ENCODE results near the gene RRAGC.
A peak's percentile ranks its signal among the peaks of the same experiment; 100 is the strongest.

Gene RRAGC

GRCh38 chr1:38859561-38860453 lies at the start of gene RRAGC:
Gene RRAGC, minus strand, starts transcription at chr1:38859772. Its CDS starts 126 bp downstream, at chr1:38859646.
- DNase-seq (ENCODE audit: low read depth) = peak; percentile 97

GRCh38 chr1:38908821-38909220 lies 49.2 kb upstream of the RRAGC start:
- no peak for DNase-seq (ENCODE audit: low read depth)

- no peak for DNase-seq (ENCODE audit: low read depth)
These were observed 46.4 kb upstream of the RRAGC start for GRCh38 chr1:38905985-38906384.

GRCh38 chr1:38899560-38899959 lies 40.0 kb upstream of the RRAGC start:
- DNase-seq (ENCODE audit: low read depth) = no peak

- DNase-seq (ENCODE audit: low read depth) = no peak
These were observed 39.2 kb upstream of the RRAGC start for GRCh38 chr1:38898653-38899230.

- DNase-seq (ENCODE audit: low read depth) = no peak
These were observed 36.6 kb upstream of the RRAGC start for GRCh38 chr1:38896169-38896568.

GRCh38 chr1:38892976-38893375 lies 33.4 kb upstream of the RRAGC start:
- no peak for DNase-seq (ENCODE audit: low read depth)

DNA sequence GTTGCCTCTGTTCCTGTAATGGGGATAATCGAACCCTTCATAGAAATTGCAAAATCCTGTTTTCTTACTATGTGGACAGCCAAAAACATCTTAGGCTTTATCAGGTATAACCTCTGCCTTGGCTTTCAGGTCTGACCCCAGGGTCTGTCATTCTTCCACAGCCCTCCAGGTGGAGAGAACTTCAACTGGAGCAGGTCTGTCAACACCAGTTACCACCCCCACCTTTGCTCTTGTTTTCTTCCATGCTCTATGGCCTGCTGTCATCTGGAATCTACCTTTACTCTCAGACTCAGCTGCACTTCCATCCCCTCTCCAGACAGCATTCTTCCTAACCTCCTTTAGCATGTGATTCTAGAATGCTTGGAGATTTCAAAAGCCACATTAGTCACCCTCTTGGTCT lies 32.2 kb upstream of the RRAGC start:
- DNase-seq (ENCODE audit: low read depth) = no peak

- DNase-seq (ENCODE audit: low read depth) = no peak
These were observed 30.0 kb upstream of the RRAGC start for GRCh38 chr1:38889589-38889988.

- no peak for DNase-seq (ENCODE audit: low read depth)
These were observed 29.1 kb upstream of the RRAGC start for GRCh38 chr1:38888423-38889333.

DNA sequence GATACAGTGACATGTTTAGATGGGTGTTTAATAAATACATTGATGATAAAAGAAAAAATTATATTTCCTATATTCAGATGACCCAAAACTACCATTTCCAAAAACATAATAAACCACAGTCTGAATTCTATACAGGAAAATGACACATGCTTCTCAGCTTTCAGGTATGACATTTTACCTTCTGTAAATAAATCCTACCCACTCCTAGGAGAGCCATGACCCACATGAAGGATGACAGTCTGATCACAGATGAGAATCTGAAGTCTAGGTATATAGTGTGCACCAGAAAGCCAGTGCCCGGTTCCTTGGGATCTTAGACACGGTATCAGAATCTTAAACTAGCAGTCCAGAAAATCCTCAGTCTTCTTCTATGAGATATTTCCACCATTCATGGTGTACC lies 25.5 kb upstream of the RRAGC start:
- DNase-seq (ENCODE audit: low read depth) = no peak

DNA sequence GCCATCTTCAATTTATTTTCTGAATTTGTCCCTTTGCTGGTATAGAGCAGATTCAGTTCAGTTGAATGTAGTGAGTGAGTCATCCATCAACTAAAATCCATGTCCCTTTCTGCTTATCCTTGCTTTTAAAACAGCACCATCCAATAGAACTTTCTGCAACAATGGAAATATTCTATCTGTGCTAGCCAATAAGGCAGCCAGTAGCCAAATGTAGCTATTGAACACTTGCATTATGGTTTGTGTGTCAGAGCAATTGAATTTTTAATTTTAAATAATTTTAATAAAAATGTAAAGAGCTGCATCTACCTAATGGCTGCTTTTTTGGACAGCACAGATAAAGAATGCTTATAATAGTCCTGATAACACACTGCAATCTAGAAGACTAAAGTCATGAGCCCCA lies 21.9 kb upstream of the RRAGC start, which contains the start of gene GJA9:
Gene GJA9, minus strand, starts transcription at position 101 of the 400 bp plus-strand sequence. CDS start 5,489 bp downstream, outside the sequence.
- no peak for DNase-seq (ENCODE audit: low read depth)

DNA sequence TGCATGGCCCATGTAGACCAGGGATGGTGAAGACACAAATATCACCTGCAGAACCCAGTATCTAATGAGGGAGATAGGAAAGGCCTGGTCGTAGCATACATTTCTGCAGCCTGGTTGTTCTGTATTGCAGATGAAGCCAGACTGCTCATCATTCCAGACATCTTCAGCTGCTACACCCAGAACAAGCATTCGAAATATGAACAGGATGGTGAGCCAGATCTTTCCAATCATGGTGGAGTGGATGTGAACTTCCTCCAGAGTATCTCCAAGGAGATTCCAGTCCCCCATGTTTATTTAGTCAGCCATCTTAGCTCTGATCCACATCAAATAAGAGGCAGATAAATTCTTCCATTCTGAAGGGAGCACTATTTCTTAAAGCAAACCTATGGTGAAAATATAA lies 16.2 kb upstream of the RRAGC start:
- no peak for DNase-seq (ENCODE audit: low read depth)

GRCh38 chr1:38873027-38873969 lies 13.7 kb upstream of the RRAGC start, which contains the start of gene MYCBP:
Gene MYCBP, minus strand, starts transcription at chr1:38873348. Its CDS starts 43 bp downstream, at chr1:38873305.
- DNase-seq (ENCODE audit: low read depth) = peak; percentile 93

- peak; percentile 5 for DNase-seq (ENCODE audit: low read depth)
These were observed 12.9 kb upstream of the RRAGC start for GRCh38 chr1:38872401-38873026.

DNA sequence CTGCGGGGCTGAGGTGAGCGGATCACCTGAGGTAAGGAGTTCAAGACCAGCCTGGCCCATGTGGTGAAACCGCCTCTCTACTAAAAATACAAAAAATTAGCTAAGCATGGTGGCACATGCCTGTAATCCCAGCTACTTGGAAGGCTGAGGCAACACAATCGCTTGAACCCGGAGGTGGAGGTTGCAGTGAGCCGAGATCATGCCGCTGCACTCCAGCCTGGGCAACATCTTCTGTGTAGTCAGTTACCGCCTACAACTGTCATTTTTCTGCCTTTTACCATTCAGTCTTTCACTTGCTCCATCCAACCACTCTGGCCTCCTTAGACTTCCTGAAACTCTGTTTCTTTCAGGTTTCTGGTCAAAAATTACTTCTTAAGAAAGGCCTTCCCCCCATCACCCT lies 11.4 kb upstream of the RRAGC start:
- no peak for DNase-seq (ENCODE audit: low read depth)

- no peak for DNase-seq (ENCODE audit: low read depth)
These were observed 7.6 kb upstream of the RRAGC start for GRCh38 chr1:38867208-38867607.

DNA sequence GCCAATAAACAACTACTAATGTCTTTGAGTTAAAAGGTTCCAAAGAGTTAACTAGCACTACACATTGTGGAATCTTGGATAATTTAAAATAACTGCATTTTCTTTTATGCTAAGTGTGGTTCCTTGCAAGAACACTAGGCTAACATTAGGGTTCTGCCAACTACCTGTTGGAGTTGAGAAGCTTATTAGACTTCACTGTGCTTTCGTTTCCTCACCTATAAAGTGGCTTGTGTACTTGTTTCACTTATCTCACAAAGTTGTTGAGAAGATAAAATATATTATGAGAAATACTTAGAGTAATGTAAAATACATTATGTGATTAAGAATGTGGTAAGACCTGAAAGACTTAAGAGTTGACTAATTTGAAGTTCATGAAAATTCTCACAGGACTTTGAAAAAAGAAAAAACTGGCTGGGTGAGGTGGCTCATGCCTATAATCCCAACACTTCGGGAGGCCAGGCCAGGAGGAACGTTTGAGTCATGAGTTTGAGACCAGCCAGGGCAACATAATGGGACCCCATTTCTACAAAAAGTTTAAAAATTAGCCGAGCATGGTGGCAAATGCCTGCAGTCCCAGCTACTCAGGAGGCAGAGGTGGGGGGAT lies 5.6 kb upstream of the RRAGC start:
- no peak for DNase-seq (ENCODE audit: low read depth)

DNA sequence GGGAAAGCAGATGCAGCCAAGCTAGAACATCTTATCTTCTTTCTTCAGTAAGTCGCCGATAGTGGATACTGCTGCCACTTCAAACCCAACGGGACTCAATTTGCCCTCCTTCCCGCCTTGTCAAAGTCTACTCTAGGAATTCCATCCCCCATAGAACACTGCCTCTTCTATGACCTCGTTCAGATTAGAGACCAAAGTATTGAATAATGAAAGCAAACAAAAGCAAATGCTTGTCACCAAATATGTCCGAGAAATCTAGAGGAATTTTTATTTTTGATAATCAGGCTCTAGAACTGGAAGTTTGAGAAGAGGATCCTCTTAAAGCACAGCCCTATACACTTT lies 853 bp upstream of the RRAGC start:
- DNase-seq (ENCODE audit: low read depth) = no peak

DNA sequence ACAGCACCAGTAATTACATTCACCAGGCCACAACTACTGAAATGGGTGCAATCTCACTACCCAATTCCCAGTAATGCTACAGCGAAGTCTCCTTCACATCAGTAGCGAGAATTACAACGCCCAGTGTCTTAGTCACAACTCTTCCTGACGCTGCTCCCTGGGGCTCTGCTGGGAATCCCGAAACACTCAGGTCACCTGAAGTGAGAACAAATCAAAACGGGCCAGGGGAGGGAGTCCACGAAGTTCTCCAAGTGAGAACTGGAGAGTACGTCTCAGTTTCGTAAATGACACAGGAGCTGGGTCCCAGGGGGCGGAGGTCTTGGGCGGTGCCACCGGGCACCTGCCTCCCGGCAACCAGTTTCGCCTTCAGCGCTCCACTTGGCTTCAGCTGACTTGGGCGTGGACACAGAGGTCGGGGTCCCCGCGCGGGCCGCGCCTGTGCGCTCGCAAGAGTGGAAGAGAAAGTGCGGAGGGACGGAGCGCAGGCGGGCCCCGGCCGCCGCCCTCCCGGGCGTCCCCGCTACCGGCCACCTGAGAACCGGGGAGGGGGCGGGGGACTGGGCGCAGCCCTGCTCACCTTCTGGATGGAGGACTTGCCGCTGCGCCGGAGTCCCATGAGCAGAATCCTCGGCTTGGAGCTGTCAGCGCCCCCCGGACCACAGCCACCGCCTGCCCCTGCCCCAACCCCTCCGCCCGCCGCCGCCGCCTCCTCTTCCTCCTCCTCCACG lies 575 bp downstream of the RRAGC start:
- peak; percentile 14 for DNase-seq (ENCODE audit: low read depth)

Data from activated gamma-delta T cell treated with anti-CD3 and anti-CD28 coated beads, Interleukin-2, amount 50 U/mL, for 16 hours (primary cell).